ENCODE results near the gene BUB1B.
A peak's percentile ranks its signal among the peaks of the same experiment; 100 is the strongest.
"Not testable (repeated sequence)": the region's sequence is repeated elsewhere in the genome, so short reads cannot be mapped to it uniquely, and the experiment has no call there.

The BUB1B gene, protein sequence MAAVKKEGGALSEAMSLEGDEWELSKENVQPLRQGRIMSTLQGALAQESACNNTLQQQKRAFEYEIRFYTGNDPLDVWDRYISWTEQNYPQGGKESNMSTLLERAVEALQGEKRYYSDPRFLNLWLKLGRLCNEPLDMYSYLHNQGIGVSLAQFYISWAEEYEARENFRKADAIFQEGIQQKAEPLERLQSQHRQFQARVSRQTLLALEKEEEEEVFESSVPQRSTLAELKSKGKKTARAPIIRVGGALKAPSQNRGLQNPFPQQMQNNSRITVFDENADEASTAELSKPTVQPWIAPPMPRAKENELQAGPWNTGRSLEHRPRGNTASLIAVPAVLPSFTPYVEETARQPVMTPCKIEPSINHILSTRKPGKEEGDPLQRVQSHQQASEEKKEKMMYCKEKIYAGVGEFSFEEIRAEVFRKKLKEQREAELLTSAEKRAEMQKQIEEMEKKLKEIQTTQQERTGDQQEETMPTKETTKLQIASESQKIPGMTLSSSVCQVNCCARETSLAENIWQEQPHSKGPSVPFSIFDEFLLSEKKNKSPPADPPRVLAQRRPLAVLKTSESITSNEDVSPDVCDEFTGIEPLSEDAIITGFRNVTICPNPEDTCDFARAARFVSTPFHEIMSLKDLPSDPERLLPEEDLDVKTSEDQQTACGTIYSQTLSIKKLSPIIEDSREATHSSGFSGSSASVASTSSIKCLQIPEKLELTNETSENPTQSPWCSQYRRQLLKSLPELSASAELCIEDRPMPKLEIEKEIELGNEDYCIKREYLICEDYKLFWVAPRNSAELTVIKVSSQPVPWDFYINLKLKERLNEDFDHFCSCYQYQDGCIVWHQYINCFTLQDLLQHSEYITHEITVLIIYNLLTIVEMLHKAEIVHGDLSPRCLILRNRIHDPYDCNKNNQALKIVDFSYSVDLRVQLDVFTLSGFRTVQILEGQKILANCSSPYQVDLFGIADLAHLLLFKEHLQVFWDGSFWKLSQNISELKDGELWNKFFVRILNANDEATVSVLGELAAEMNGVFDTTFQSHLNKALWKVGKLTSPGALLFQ

GRCh38 chr15:40160689-40161688, at the start of gene BUB1B:
Gene BUB1B (plus strand): TSS chr15:40161069. CDS start chr15:40161221, 152 bp downstream.
- peak; percentile 82 for DNase-seq (ENCODE audit: low read depth)

GRCh38 chr15:40111888-40112287, 49.0 kb upstream of the BUB1B start:
- DNase-seq (ENCODE audit: low read depth), result no peak

DNA sequence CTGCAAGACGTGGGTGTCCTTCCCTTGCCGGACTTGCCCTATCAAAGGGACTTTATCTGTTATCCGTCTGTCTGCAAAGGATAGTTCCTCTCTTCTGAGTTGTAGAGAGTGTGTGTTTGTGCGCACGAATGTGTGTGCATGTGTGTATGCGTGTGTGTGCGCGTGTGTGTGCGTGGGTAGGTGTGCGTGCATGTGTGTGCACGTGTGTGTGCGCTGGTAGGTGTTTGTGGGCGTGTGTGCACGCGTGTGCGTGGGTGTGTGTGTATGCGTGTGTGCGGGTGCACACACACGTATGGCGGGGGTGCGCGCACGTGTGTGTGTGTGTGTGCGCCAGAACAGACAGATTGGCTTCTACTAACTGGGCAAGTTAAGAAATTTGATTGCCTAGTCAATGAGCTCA, 48.1 kb upstream of the BUB1B start:
- DNase-seq (ENCODE audit: low read depth), result no peak

GRCh38 chr15:40114218-40114617, 46.7 kb upstream of the BUB1B start:
- no peak for DNase-seq (ENCODE audit: low read depth)

DNA sequence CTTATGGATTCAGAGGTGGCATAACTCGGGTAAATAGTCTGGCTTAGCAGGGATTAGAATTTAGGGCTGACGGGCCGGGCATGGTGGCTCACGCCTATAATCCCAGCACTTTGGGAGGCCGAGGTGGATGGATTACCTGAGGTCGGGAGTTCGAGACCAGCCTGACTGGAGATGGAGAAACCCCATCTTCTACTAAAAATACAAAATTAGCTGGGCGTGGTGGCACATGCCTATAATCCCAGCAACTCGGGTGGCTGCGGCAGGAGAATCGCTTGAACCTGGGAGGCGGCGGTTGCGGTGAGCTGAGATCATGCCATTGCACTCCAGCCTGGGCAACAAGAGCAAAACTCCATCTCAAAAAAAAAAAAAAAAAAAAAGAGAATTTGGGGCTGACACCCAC, 45.8 kb upstream of the BUB1B start:
- not testable (repeated sequence) for DNase-seq (ENCODE audit: low read depth)

- DNase-seq (ENCODE audit: low read depth), result no peak
Observed at GRCh38 chr15:40115670-40116093, 45.2 kb upstream of the BUB1B start.

- DNase-seq (ENCODE audit: low read depth), result no peak
Observed at GRCh38 chr15:40118473-40118872, 42.4 kb upstream of the BUB1B start.

DNA sequence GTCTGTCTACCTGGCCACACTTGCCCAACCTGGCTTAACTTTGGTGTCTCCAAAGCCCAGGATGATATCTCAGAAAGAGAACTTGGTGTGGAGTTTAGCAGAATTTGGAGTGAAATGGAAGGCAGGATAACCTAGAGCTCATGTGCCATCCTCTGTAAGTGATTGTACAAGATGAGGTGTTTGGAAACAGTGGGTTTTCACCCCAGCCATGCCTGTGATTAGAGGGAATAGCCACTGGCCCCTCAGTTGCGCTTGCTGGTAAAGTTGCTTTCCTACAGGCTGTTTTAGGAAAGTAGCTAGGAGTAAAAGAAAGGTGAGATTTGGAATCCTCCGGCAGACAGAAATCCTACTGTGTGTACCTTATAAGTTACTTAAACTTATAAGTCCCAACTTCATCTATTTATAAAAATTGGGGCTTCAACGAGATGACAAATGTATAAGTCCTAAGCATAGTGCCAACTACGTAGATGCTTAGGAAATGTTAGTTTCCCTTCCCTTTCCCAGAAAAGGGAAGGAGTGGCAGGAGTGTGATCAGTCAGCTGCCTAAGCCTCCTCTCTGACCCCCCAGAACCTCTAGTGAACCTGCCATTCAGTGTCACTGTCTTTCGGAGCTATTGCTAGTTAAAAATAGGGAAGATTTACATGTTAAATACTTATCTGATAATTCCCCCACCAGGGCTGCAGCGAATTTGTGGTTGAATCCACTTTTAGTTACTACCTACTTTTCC, 38.8 kb upstream of the BUB1B start:
- no peak for DNase-seq (ENCODE audit: low read depth)

DNA sequence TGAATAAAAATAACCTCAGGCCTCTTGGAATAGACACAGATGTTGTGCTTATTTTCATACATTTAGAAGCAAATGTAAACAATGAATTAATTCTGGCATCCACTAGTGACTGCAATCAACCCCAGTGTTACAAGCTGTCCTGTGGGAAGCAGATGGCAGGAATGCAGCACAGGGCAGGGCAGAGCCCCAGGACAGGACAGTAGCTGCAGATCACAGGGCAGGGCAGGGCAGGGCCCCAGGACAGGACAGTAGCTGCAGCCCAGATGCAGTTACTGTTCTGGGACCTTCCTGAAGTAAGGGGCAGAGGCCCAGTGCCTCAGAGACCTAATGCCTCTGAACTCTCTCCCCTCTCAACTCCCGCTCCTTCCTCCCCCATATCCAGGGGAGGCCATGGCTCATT, 37.9 kb upstream of the BUB1B start:
- DNase-seq (ENCODE audit: low read depth), result not testable (repeated sequence)

- not testable (repeated sequence) for DNase-seq (ENCODE audit: low read depth)
Observed at GRCh38 chr15:40123863-40124262, 37.0 kb upstream of the BUB1B start.

GRCh38 chr15:40124333-40124732, 36.5 kb upstream of the BUB1B start:
- DNase-seq (ENCODE audit: low read depth), result not testable (repeated sequence)

- DNase-seq (ENCODE audit: low read depth), result not testable (repeated sequence)
Observed at GRCh38 chr15:40124807-40125285, 36.0 kb upstream of the BUB1B start.

- DNase-seq (ENCODE audit: low read depth), result no peak
Observed at GRCh38 chr15:40125950-40126349, 34.9 kb upstream of the BUB1B start.

- no peak for DNase-seq (ENCODE audit: low read depth)
Observed at GRCh38 chr15:40128766-40129660, 31.9 kb upstream of the BUB1B start.

- DNase-seq (ENCODE audit: low read depth), result no peak
Observed at GRCh38 chr15:40130118-40130517, 30.8 kb upstream of the BUB1B start.

DNA sequence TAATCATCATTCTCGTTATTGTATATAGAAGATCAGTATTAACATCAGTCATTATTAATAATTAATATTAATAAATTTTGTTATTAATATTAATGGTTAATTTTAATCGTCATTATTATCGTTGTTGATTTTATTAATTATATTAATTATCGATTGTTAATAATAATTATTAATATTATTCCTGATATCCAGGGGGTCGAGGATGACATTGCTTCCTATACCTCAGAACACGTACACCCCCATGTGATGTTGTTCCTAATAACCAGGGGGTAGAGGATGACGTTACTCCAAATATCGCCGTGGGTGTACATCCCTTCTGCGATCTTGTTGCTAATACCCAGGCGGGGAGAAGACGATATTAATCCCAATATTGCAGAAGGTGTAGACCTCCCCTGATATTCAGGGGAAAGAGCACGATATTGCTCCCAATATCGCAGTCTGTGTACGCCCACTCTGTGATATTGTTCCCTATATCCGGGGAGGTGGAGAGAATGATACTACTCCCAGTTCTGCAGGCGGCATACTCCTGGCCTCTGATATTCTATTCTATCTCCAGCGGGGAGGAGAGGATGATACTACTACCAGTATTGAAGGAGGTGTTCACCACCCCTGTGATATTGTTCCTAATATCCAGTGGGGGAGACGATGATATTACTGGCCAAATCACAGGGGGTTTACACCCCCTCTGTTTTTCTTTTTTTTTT, 29.9 kb upstream of the BUB1B start:
- no peak for DNase-seq (ENCODE audit: low read depth)

DNA sequence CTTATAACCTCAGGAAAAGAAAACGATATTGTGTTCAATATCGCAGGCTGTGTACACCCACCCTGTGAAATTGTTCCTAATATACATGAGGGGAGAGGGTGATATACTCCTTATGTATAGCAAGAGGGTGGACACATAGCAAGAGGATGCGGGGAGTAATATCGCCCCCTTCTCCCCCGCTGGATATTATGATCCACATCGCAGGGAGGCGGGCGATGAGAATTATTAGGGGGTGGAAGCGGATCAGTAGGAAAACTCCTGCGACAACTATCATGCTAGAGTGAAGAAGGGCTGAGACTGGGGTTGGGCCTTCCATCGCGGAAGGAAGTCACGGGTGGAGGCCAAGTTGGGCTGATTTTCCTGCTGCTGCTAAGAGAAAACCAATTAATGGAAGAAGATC, 27.3 kb upstream of the BUB1B start:
- no peak for DNase-seq (ENCODE audit: low read depth)

DNA sequence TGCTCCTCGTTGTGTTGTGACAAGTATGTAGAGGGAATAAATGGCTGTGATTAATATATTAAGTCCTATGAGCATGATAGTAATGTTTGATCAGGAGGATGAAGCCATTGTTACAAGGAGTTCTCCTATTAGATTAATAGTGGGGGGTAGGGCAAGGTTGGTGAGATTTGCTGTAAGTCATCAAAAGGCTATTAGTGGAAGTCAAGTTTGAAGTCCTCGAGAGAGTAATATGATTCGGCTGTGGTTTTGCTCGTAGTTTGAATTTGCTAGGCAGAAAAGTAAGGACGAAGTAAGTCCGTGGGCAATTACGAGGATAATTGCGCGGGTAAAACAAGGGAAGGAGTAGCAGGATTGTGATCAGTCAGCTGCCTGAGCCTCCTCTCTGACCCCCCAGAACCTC, 26.0 kb upstream of the BUB1B start:
- DNase-seq (ENCODE audit: low read depth), result no peak

All from stimulated activated CD8-positive, alpha-beta memory T cell treated with anti-CD3 and anti-CD28 coated beads, Interleukin-15, amount 100 ng/mL, for 1 hour (primary cell).